HG03457 (cell line): ENCODE measurements around the gene C3orf22.
"Not testable (repeated sequence)": the region's sequence is repeated elsewhere in the genome, so short reads cannot be mapped to it uniquely, and the experiment has no call there.

Source experiments
- ATAC-seq: cut with Tn5 transposase; IDR thresholded peaks from one replicate; pipeline ENCODE4 v1.9.1; 2021; ENCODE audit warnings: moderate number of reproducible peaks; ENCODE audit not compliant: unreplicated experiment

C3orf22 gene, protein sequence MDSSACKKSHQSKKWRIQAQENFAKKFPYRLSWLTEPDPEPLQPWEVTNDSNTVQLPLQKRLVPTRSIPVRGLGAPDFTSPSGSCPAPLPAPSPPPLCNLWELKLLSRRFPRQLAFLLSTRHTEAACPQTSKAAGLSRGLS

DNA sequence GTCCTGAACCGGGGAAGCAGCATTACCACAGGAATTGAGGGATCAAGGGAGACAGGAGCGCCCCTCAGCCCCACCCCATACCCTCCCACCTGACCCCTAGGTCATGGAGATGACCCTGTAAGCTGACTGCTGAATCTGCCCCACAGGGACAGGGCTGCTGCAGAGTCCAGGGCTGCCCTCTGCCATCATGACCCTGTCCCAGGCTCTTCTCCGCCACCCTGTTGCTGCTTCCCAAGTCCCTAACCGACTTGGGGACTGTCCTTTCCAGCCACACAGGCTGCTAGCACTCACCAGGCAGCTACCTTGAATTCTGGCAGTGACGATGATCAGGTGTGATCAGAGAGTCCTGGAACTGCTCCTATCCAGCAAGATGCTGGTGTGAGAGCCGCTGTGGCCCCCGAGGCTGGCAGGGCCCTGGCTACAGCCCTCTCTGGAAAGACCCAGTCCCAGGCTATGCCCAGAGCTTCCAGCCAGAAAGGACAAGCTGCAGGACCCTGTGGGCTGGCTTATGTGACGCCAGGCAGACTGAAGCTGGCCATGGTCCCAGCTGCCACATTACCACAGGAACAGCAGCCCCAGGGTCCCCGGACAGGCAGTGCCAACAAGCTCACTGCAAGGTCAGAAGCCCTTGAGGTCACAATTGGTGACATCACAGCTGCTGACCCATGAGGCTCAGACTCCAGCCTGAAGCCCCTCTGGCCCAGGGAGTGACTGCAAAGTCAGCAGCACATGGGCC is at the start of gene C3orf22:
TSS of gene C3orf22 (minus strand) at position 597 of the 736 bp plus-strand sequence. CDS start 5,542 bp downstream, outside the sequence.
- ATAC-seq, result no peak

DNA sequence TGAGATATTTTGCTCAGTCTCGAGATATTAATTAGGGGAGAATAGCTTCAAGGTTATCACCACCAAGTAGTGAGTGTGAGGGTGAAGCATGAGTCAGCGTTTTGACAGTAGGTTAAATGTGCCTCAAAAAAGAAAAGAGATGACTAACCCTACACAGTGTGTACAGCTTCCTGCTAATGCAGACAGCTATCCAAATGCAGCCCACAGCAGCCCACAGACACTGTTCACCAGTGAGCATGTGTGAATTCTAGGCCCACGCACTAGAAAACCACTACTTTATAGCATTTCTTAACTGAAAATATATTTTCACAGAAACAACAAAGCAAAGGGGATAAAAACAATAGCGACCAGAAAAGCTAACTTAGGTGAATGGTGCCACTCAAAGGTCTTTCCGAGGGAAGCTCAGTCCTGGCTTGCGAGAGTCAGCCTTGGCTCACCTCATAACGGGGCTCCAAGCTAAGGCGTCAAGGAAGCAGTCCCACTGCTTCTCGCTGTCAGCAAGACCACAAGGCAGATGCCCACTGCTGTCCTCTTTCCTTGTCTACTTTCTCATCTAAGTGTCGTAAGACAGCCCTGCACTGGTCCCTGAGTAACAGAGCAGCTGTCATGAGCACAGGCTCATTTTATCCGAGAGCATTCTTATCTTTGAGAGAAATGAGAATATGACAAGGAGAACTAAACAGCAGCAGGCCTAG is 48.6 kb upstream of the C3orf22 start:
- no peak for ATAC-seq

GRCh38 chr3:126606001-126606400 is 47.3 kb upstream of the C3orf22 start:
- ATAC-seq, result no peak

- ATAC-seq, result no peak
Observed at GRCh38 chr3:126604691-126605090, 46.0 kb upstream of the C3orf22 start.

- no peak for ATAC-seq
Observed at GRCh38 chr3:126599101-126599500, 40.4 kb upstream of the C3orf22 start.

DNA sequence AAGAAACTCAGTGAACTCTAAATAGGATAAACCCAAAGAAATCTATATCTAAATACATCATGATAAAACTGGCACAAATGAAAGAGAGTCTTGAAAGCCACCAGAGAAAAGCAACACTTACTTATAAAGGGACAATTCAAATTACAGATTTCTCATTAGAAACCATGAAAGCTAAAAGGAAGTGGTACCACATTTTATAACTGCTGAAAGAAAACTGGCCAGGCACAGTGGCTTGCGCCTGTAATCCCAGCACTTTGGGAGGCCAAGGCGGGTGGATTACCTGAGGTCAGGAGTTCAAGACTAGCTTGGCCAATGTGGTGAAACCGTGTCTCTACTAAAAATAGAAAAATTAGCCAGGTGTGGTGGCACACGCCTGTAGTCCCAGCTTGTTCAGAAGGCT is 36.7 kb upstream of the C3orf22 start:
- not testable (repeated sequence) for ATAC-seq

- ATAC-seq, result not testable (repeated sequence)
Observed at GRCh38 chr3:126591515-126591914, 32.8 kb upstream of the C3orf22 start.

DNA sequence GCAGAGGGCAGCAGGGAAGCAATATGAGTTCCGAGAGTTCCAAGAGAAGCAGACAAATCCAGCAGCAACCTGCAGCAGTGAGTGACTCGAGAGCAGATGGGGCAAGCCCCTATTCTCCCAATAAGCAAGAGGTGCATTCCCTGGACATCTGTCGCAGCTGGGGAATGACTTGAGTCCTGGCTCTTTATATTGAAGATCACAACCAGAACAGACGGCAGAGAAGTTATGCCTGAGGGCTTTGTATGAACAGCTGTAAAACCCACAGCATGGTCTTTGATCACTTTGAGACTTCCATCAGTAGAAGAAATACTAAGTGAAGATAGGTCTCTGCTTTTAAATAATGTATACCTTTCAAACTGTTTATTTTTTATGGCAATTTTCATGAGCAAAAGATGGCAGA is 23.6 kb upstream of the C3orf22 start:
- no peak for ATAC-seq

DNA sequence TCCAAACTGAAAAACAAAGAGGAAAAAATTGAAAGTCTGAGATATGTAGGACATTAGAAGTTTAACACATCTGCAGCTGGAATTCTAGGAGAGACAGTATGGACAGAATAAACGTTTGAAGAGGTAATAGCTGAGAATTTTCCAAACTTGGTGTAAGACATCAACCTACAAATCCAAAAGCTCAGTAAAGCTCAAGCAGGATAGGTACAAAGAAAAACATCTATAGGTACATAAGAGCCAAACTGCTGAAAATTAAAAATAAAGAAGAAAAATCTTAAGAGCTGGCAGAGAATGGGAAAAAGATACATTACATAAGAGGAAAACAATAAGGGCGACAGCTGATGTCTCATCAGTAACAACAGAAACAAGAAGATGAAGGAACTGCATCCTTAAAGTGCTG is 22.8 kb upstream of the C3orf22 start:
- ATAC-seq, result no peak

GRCh38 chr3:126580746-126581145 is 22.0 kb upstream of the C3orf22 start:
- ATAC-seq, result no peak

GRCh38 chr3:126578702-126579101 is 20.0 kb upstream of the C3orf22 start:
- no peak for ATAC-seq

DNA sequence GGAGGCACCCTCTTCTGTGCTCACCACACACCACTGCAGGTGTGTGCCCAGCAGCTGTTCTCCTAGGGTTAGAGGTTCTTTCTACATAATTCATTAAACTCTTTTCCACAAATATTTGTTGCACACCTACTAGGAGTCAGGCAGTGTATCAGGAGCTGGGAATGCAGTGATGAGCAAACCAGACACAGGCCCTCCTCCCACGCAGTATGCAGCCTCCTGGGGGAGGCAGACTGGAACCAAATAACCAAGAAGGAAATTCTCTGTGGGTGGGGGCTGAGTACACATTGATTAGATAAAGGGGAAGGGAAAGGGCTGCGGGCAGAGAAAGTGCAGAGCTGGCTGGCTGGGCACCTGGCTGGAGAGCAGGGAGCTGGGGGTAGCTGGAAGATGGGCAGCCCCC is 18.5 kb upstream of the C3orf22 start:
- ATAC-seq, result no peak

DNA sequence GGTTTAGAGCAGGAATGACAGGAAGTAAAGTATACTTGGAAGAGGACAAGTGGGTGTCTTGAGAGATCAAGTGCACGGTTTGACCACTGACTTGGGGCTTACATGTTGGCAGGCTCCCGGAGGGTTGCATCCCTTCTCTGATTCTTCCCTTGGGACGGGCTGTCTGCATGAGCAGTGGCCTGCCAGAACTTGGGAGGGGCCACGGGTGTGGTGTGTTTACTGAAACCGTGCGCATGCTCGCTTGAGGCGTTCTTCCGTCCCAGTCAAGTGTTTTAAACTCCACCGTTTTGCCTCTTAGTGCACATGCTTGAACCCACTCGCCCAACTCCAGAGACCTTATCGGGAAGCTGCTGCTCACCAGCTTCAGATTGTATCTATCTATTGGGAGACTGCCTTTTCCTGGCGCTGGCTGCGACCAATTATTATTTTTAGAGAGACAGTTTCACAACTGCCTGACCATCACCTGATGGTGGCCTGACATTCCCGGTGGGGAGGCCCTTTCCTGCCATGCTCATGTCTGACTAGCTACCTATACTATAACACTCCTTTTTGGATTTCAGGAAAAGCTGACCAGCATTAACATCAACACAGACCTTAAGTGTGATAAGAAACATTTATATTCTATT is 14.9 kb upstream of the C3orf22 start:
- no peak for ATAC-seq

DNA sequence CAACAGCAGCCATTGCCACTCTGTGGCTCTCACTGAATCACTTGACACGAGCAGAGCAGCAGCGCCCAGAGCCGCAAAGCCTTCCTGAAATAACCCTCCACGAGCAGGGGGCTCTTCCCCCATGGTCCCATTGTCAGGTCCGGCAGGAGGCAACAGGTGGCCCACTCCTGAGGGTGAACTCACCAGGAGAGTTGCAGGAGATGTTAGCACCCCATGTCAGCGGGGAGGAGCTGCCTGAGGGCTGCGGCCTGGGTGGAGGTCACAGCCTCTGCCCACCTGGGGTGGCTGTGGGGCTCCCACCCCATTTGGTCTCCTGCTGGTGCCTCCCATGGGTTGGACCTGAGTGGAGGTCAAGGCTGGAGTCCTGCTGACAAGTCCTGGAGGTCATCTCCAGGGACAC is 12.3 kb upstream of the C3orf22 start:
- no peak for ATAC-seq

DNA sequence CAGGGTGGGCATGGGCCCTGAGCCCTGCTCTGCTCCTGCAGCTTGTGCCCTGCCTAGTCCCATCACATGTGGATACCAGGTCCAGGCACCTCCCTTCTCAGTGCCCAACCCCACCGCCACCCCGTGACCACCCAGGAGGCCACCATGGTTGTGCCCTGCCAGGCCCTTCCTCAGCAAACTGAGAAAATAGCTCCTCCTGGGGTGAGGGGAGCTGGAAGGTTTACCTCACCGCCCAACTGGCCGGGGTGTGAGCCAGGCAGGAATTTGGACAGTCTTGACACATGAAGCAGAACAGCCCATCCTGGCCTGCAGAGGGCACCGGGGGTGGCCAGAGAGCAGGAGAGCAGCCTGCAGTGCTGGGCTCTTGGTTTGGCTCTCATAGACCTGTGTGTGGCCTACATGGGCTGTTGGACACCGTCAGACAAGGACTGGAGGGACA is 11.4 kb upstream of the C3orf22 start:
- no peak for ATAC-seq

- no peak for ATAC-seq
Observed at GRCh38 chr3:126569390-126569975, 10.8 kb upstream of the C3orf22 start.

DNA sequence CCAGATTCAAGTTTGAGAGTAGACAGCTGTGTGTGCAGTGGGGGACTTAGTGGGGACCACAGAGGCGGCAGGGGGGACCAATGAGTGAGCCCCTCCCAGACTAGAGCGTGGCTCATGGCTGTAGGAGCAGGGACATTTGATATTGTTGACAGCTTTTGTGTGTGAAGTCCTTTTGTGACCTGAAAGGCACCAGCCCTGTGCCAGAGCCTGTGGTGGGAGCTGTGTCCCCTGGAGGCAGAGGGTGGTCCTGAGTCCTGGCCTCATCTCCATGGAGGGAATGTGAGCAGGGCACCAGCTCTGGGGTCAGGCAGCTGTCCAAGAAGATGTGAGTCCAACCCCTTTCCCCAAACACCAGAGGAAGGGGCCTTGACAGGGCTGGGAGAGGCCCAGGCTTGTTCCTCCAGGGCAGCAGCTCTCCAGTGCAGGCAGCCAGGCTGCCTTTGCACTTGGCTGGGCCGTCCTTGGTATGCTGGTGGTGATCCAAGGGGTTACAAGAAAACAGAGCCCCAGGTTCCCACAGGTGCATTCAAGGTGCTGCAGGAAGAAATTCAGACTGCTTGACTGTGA is 10.1 kb upstream of the C3orf22 start:
- no peak for ATAC-seq

DNA sequence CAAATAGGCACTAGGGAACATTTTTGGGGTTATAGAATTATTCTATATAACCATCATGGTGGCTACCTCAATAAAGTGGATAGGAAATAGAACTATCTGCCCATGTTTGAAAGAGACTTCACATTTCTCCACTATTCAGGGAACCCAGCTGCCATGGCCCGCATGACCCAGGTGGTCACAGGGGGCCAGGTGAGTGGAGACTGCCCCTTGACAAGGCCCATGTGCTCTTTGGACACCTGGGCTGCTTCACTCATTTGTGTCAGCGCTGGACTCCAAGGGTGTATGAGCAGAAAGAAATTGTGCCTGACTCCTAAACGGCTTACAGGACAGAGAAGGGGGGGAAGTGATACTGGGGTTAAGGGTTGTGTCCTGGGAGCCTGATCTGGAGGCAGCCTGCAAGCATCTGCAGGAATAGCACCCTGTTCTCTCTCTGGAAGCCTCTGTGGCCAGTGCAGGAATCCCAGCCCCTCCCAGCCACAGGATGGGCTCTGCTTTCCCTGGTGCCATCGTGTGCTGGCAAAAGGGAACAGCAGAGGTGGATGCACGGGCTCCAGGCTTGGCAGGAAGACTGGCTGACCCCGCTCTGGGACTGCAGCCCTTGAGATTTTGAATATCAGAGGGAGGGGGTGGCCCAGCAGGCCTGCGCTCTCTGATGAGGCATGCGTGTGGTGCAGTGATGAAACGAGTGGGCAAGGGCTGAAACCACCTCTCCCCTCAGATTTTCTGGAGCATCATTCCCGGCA is 9.1 kb upstream of the C3orf22 start:
- ATAC-seq, result no peak

DNA sequence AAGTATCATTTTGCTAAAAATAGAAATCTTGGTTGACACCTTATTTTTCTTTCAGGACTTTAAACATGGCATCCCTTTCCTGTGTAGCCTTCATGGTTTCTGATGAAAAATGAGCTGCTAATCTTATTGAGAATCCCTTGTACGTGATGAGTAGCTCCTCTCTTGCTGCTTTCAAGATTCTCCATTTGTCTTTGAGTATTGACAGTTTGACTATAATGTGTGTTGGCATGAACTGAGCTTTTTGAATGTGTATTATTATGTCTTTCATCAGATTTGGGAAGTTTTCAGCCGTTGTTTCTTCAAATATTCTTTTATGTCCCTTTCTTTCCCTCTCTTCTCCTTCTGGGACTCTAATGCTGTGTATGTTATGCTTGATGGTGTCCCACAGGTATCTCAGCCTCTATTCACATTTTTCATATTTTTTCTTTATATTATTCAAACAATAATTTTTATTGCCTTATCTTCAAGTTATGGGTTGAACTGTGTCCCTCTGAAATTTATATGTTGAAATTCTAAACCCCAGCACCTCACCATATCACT is 4.1 kb upstream of the C3orf22 start:
- ATAC-seq, result no peak

DNA sequence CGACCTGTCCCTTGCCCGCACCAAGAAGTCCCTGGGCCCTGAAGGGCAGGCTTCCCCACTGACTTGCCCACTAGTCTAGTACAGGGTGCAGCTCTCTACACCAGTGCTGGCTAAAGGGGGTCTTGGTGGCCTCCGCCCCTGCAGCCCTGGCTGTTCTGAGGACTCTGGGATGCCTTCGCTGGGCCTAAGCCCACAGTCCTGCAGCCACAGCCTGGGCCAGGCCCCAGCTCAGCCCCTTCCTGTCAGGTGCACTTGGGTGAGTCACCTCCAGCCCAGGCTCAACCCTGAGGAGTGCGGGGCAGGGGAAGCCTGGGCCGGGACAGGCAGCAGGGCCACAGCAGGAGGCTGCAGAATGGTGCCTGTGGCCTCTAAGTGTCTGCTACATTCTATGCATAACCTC is 971 bp downstream of the C3orf22 start:
- no peak for ATAC-seq
